Brain microvascular endothelial cell (primary cell): ENCODE measurements around the gene DAZAP1.
A peak's percentile ranks its signal among the peaks of the same experiment; 100 is the strongest.

Experiments used
- DNase-seq: peaks from one replicate; pipeline ENCODE4 v3.0.0-alpha.2; 2020
- H3K27ac ChIP-seq: fragments of 250-450 bp; sonication (Bioruptor Pico); 2 replicates; pipeline ENCODE4 v1.5.1; 2020; ENCODE audit warnings: mild to moderate bottlenecking, moderate library complexity
- H3K27me3 ChIP-seq: fragments of 250-450 bp; sonication (Bioruptor Pico); replicated peaks from 2 replicates; pipeline ENCODE4 v1.5.1; 2020; ENCODE audit warnings: mild to moderate bottlenecking
- H3K36me3 ChIP-seq: fragments of 250-450 bp; sonication (Bioruptor Pico); replicated peaks from 2 replicates; pipeline ENCODE4 v1.5.1; 2020; ENCODE audit warnings: mild to moderate bottlenecking
- H3K4me3 ChIP-seq: 2 replicates; pipeline ENCODE4 v1.5.1; 2011; ENCODE audit warnings: low read depth, mild to moderate bottlenecking, control low read depth, low read length, moderate library complexity
- CTCF ChIP-seq: IDR thresholded peaks from 2 replicates; pipeline ENCODE4 v1.5.1; 2011; ENCODE audit warnings: low read depth, mild to moderate bottlenecking, moderate library complexity, low read length, control low read depth, inconsistent platforms; ENCODE audit errors: missing control alignments
- in situ Hi-C: cut with HindIII; loops from 2 replicates; pipeline ENCODE4 v1.10.0; 2017; ENCODE audit warnings: low sequenced_read_pairs, low pct_ligation_motif_present

Gene DAZAP1

DNA sequence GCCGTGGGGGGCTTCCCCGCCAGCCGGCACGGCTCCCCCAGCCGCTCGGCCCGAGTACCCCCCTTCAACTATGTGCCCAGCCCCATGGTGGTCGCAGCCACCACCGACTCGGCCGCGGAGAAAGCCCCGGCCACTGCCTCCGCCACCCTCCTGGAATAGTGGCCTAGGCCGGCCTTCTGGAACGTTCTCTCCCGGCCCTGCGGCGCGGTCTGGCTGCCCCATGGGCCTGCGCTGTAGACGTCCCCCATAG, 62.6 kb downstream of the DAZAP1 start:
- Histone ChIP-seq H3K36me3 (no peaks in the 10 kb centered on the region), H3K27ac (no peak overlapping the region), H3K4me3 (no peak overlapping the region), H3K27me3 (peaks cover 66% of the 10 kb centered on the region)
- in situ Hi-C loops = loop anchor here (5.0 kb wide), 1 partner anchor 188 kb away; no protein-coding TSS in a partner anchor
- DNase-seq = no peak
- TF ChIP-seq CTCF = no peak

DNA sequence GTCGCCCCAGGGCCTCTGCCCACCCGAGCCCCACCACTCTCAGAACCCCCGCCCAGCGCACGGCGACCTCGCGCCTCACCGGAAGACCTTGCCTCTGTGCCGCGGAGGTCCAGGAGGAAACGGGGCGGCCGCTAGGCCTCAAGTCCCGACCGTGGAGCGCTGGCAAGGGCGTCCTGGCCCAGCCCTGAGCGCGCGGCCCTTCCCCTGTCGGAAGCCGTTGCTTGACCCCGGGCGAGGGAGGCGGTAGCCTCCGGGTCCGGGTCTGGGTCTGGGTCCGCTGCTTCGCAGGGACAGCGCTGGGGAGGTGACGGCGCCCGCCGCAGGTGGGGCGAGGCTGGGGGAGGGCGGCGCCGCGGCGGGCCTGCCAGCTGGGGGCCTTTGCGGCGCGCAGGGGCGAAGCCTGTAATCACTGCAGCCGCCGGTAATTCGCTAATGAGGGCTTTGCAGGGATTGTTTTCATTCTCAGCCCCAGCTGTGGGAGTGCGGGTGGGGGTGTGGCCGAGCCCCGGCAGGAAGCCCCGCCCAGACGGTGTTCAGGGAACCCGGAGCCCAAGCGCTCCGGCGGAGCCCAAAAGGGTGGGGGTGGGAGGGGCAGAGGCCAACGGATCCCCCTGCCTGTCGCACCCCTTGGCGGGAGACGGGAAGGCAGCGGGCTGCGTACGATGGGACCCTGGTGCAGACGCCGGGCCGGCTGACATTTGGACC, 63.1 kb downstream of the DAZAP1 start:
- in situ Hi-C loops = loop anchor here (5.0 kb wide), 1 partner anchor 188 kb away; no protein-coding TSS in a partner anchor
- Histone ChIP-seq H3K4me3 (no peak overlapping the region), H3K27me3 (peaks cover 61% of the 10 kb centered on the region), H3K27ac (no peak overlapping the region), H3K36me3 (no peaks in the 10 kb centered on the region)
- no peak for TF ChIP-seq CTCF
- DNase-seq = no peak

- no peak for DNase-seq
- Histone ChIP-seq H3K36me3 (no peaks in the 10 kb centered on the region), H3K27me3 (peaks cover 56% of the 10 kb centered on the region), H3K4me3 (no peak overlapping the region), H3K27ac (no peak overlapping the region)
- in situ Hi-C loops = loop anchor here (5.0 kb wide), 1 partner anchor 189 kb away; no protein-coding TSS in a partner anchor
- TF ChIP-seq CTCF = no peak
Measured at GRCh38 chr19:1471010-1471514, 63.7 kb downstream of the DAZAP1 start.

DNA sequence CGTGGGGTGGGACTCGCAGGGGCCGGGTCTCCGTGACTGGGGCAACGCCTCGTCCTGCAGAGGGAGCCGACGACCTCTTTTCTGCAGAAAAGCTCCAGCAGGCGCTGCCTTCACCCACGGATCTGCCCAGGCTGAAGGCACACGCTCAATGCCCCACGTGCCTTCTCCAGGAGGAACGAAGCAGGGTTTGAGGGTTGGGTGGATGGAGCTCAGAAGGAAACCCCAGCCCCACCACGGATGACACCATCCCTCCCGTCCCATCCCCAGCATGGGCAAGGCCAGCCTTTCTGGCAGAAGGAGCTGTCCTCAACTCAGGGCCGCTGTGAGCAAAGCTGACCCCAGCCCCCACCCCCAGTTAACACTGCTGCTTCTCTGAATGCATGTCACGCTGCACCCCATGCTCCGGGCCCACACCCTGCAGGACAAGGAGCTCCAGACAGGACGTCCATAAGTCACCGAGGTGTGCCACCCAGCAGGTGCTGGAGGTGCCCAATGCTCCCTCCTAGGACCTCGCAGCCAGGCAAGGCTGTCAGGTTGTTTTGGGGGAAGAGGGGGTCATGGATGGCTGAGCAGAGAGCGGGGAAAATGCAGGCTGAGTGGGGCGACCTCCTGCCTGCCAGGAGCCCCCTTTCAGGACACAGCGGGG, 64.3 kb downstream of the DAZAP1 start:
- in situ Hi-C loops = loop anchor here (5.0 kb wide), 1 partner anchor 189 kb away; no protein-coding TSS in a partner anchor
- peak; percentile 35 for TF ChIP-seq CTCF
- Histone ChIP-seq H3K36me3 (no peaks in the 10 kb centered on the region), H3K27ac (no peak overlapping the region), H3K4me3 (no peak overlapping the region), H3K27me3 (peaks cover 50% of the 10 kb centered on the region)
- no peak for DNase-seq

GRCh38 chr19:1472231-1473084, 65.1 kb downstream of the DAZAP1 start:
- Histone ChIP-seq H3K36me3 (no peaks in the 10 kb centered on the region), H3K4me3 (no peak overlapping the region), H3K27ac (no peak overlapping the region), H3K27me3 (peaks cover 42% of the 10 kb centered on the region)
- DNase-seq = no peak
- in situ Hi-C loops = loop anchor here (5.0 kb wide), 1 partner anchor 190 kb away; no protein-coding TSS in a partner anchor
- no peak for TF ChIP-seq CTCF
